Coronary artery (tissue), 2 donors: Measurements from ENCODE around the gene RRBP1.

ENCODE experiments used
- DNase-seq: peaks from one replicate; pipeline ENCODE4 v3.0.0-alpha.2; 2017; ENCODE audit warnings: low spot score
- H3K27ac ChIP-seq, 2 donors: fragments of 200-600 bp; sonication (generic); one replicate each; pipeline ENCODE4 v1.5.1; 2016 to 2019
- H3K4me3 ChIP-seq: fragments of 200-600 bp; sonication (generic); 2 replicates; pipeline ENCODE4 v1.5.1; 2016; ENCODE audit warnings: mild to moderate bottlenecking, moderate library complexity
- CTCF ChIP-seq: fragments of 200-600 bp; sonication (generic); IDR thresholded peaks from one replicate; pipeline ENCODE4 v1.5.1; 2019; ENCODE audit warnings: antibody characterized with exemption

RRBP1 gene

GRCh38 chr20:17700637-17701036 is 18.6 kb upstream of the RRBP1 start:
- H3K27ac ChIP-seq = no peak overlapping the region
- H3K4me3 ChIP-seq = no peak overlapping the region
- no peak for TF ChIP-seq CTCF
- DNase-seq = no peak

DNA sequence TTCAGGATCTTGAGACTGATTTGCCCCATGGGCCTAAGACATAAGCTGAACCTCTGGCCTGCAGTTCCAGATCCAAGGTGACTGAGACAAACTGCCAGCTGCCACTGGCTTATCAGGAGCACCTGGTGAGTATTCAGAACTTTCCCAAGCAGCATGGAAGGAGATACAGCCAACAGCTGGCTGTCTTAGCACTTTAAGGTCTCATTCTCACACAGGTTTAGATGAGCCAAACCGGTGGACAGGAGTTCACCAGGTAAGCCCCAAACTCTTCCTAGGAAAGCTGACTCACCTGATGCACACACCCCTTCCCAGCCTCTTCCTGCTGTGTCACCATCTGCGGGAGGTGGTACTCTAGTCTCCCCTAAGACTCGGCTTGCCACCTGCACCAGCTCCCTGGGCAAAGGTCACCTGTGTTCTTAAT is 17.9 kb upstream of the RRBP1 start, which contains the start of gene BANF2:
Gene BANF2 (plus strand): TSS at position 36 of the 421 bp plus-strand sequence. CDS start 25,060 bp downstream, outside the sequence.
- no peak for TF ChIP-seq CTCF
- DNase-seq = no peak
- H3K4me3 ChIP-seq = no peak within 1 kb of the TSS
- no peak within 1 kb of the TSS for H3K27ac ChIP-seq

DNA sequence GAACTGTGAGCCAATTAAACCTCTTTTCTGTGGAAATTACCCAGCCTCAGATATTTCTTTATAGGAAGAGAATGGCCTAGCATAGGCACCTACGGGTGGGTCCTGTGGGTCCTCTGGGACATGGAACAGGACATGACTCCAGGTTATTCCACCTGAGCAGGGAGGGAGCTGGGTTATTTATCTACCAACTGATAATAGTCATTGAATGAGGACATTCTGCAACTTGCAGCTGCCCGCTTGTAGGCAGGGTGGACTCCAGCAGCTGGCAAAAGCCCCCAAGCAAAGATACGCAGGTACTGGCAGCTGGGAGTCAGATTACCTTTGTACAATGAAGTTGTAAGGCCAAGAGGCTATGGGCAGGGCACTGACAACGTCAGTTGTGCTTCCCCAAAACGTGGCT is 16.3 kb upstream of the RRBP1 start:
- no peak for DNase-seq
- Histone ChIP-seq H3K4me3 (no peak overlapping the region), H3K27ac (no peak overlapping the region)
- TF ChIP-seq CTCF = no peak

DNA sequence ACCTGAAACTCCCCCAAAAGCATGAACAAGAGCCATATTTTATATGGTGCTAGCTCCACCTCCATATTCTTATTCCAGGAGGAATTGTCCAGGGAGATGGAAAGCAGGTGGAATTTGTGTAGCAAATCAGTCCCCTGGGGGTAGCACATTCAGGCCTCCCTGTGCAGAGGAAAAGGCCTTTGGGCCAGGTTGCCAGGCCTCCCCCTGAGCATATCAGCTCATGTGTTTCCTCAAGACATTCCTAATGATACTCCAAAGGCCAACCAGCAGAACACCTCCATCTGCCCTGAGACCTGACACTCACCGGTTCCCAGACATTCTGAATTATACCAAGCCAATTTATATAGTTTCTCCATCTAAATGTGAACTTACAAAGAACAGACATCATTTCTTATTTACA is 15.1 kb upstream of the RRBP1 start:
- TF ChIP-seq CTCF = no peak
- DNase-seq = no peak

DNA sequence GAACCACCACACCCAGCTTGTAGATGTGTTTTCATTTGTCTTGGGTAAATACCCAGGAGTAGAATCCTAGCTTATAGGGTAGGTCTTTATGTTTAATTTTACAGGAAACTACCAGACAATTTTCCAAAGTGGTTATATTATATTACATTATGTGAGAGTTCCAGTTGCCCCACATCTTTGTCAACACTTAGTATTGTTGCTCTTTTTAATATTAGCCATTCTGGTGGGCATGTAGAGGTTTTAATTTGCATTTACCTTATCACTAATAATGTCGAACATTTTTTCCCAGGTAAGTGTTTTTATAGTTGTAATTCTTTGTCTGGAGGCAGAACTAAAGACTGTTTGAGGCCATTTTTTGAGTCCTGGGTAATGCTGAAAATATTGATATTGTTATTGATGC is 14.2 kb upstream of the RRBP1 start:
- no peak for DNase-seq
- Histone ChIP-seq H3K27ac (no peak overlapping the region), H3K4me3 (no peak overlapping the region)
- TF ChIP-seq CTCF = no peak

More for the DNA sequence above, 15.1 kb upstream of the RRBP1 start:
- Histone ChIP-seq H3K4me3 (no peak overlapping the region), H3K27ac (no peak overlapping the region)

DNA sequence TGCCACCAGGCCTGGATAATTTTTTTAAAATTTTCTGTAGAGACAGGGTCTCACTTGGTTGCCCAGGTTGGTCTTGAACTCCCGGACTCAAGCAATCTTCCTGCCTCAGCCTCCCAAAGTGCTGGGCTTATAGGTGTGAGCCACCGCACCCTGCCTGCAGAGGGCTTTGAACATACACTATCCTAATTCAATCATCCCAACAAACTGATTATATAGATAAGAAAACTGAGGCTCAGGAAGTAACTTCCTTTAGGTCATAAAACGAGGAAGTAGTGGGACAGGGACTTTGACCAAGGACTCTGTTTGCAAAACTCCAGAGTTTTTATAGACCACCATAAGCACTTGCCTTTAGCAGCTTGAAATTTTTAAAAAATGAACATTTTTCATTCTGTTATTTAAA is 12.7 kb upstream of the RRBP1 start:
- no peak for TF ChIP-seq CTCF
- no peak for DNase-seq
- Histone ChIP-seq H3K27ac (no peak overlapping the region), H3K4me3 (no peak overlapping the region)

- no peak overlapping the region for H3K4me3 ChIP-seq
- DNase-seq = no peak
- no peak overlapping the region for H3K27ac ChIP-seq
- TF ChIP-seq CTCF = no peak
Observed at GRCh38 chr20:17693444-17694001, 11.5 kb upstream of the RRBP1 start.
